Measurements from ENCODE around the gene KEL. TPM values are rescaled to one million over a fixed set of nuclear protein-coding genes. Genes with fewer than 3 reads are reported as not detected.

Gene KEL
- total RNA-seq, 1 donor from 2014 or later, result not detected

DNA sequence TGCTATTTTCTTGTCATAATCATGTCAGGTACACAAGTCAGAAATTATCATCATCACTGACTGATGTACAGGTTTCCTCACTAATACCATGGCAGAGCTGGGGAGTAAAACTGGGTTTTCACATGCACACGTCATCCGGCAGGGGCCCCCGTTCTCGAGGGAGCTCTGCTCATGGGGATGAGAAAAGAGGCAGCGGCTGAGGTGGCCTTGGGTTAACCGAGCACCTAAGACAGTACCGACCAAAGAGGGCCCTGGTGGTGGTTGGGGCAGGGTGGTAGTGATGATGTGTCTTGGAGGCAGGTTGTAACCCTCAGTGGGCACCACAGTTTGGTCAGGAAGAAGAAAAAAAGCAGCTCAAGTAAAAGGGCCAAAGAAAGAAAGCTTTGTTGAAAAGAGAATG is 64.5 kb downstream of the KEL start:
- no peak for DNase-seq

DNA sequence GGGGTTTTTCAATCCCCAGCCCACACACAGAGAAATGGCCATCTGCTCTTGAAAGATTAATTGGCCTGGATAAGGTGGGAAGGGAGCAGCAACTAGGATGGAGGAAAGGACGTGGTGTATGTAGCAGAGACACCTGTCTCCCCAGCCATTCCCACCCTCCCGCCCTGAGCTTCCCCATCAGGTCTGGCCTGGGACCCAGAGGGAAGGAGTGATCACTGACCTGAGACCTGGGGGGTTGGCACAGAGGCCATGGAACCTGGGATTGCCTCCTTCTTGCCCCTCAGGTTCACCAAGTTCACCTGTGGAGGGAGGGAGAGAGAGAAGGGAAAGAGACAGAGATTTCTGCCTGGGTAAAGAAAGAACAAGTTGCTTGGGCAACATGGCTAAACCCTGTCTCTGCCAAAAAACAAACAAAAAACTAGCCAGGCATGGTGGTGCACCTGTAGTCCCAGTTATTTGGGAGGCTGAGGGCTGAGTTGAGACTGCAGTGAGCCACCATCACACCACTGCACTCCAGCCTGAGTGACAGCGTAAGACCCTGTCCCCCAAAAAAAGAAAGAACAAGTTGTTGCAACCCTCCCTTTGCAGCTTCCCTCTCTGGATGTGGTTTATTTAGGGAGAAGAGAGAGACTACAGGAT is 65.3 kb downstream of the KEL start:
- DNase-seq, result no peak

DNA sequence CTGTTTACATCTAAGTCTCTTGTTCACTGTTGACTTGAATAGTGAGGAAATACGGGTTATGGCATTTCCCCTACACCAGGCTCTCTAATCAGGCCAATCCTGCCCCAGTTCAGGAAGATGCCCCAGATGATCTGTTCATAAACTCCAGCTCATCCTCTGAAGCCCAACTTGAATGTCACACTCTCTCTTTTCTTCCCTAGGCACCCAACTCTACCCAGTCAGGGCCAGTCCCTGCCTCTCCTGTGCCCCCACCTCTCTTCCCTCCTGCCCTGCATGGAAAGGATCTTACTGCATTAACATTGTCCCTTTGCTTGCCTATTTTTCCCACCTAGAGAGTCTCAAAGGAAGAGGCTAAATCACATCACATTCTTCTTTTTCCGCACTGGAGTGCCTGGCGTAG is 66.0 kb downstream of the KEL start:
- no peak for DNase-seq

DNA sequence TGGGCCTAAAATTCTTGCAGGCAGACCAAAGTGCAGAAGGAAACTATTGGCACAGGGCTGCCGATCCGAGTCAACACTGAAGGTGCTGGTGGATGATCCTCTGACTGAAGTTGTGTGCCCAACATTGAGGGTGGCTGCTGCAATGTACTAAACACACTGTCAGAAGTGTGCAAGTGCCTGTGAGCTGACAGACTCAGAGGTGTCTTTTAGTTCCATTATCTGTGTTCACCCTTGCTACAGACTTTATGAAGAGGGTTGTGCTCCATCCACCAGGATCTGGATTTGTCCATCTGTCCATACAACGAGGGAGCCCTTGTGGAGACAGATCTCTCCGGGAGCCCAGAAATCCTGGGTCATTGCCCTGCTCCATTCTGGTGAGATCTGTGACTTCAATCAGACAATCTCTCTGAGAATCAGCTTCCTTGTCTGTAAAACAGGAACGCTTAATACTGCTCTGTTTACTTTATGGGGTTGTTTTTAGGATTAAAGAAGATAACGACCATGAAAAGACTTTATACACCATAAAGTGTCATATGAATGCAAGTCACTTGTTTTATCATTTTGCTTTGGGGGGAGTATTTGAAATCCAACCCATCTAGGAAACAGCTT is 67.1 kb downstream of the KEL start:
- no peak for DNase-seq

DNA sequence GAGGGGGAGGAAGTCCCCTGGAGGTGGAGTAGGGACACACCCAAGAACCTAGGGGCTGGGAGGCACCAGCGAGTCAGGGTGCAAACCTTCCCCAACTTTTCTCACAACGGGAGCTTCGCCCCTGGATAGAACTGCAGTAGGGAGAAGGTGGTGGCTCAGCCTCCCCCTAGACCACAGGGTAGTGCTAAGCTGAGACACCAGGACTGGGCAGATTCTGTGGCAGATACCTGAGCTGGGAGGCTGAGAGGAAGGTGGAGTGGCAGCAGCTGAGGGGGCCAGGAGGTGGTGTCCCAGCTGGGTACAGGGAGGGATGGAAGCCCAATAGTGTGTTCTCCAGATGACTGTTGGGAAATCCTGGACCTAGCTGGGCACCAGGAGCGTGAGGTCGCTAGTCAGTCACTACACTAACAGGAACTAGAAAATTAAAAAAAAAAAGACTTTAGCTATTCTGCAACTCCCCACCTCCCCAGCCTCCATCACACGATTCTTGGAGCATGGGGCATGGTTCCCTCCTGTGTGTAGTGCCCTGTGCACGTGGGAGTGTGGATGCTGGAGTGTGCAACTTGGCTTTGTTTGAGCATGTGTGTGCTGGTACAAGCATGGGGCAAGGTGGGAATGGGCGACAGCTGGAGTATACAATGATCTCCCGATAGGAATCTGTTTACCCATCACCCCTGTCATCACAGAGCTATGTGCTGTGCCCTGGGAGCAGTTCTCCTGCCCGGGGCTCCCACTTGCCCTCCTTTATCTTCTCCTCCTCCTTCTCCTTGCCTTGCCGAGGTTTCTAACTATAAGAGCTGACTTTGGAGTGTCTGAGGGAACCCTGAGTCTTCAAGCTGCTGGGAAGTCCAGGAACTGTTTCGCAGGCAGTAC is 67.8 kb downstream of the KEL start:
- no peak for DNase-seq

DNA sequence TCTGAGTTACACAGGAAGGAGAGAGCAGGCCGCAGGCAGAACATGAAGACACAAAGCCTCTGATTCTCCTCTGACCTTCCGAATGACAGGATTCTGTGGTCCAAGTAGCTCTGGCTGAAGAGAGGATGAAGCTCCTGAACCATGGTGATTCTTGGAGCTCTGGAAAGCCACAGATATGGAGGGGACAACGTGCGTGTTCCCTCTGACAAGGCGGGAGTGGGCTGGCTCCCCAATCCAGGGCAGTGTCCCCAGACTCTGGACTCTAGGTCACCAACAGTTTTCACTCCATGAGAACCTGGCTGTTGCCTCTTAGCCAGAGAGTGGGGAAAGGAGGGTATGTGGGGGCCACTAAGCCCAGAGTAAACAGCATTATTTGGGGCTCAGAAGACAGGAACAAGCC is 69.2 kb downstream of the KEL start:
- DNase-seq, result no peak

DNA sequence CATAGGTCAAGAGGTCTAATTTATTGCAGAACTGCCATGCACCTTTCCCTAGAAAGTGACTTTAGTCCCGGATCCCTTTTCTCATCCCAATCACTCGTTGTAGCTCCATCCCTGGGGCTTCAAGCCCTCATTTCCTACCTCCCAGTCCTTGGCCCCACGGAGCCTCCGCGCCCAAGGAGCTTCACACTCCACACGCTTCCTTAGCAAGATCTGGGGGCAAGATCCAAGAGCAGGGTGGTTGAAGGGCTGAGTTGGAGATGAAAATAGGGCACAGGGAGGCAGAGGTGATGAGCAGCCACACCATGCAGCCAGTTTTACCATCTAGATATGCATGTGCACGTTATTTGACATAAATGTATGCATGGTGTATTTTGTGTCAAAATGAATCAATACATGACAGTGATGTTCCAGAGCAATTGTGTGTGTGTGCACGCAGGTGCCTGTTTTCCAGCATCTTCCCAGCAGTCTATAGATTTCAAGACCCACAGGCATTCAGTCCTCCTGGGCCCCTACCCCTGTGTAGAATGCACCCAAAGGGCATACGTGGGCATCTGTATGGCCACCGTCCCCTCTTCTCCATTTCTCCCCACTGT is 70.6 kb downstream of the KEL start:
- DNase-seq, result no peak

Other genes with a start within 250 kb of the KEL start
- not detected in 2 replicates for gene PRSS1, start 212.9 kb downstream of the KEL start, total RNA-seq
- gene PRSS2, start 191.4 kb downstream of the KEL start, total RNA-seq, result not detected in 2 replicates
- under 0.01 and 0.09 TPM in 2 replicates for gene EPHB6, start 107.3 kb downstream of the KEL start, total RNA-seq
- not detected in 2 replicates for gene TRPV6, start 76.6 kb downstream of the KEL start, total RNA-seq
- not detected in 2 replicates for gene TRPV5, start 28.6 kb downstream of the KEL start, total RNA-seq
- not detected in 2 replicates for gene LLCFC1, start 22.9 kb downstream of the KEL start, total RNA-seq
- gene OR9A2, start 64.8 kb upstream of the KEL start, total RNA-seq, result not detected in 2 replicates
- not detected in 2 replicates for gene OR6V1, start 90.0 kb upstream of the KEL start, total RNA-seq
- not detected in 2 replicates for gene PIP, start 169.7 kb upstream of the KEL start, total RNA-seq
- gene TAS2R39, start 221.1 kb upstream of the KEL start, total RNA-seq, result not detected in 2 replicates

Measured in dermis blood vessel endothelial cell (primary cell).